Activated CD4-positive, alpha-beta T cell treated with anti-CD3 and anti-CD28 coated beads for 1 hour (primary cell): ENCODE data around the gene MIGA1.
"Not testable (repeated sequence)": the region's sequence is repeated elsewhere in the genome, so short reads cannot be mapped to it uniquely, and the experiment has no call there.

Source experiments
- DNase-seq: peaks from one replicate; pipeline ENCODE4 v3.0.0-alpha.2; 2020

Gene MIGA1

GRCh38 chr1:77803371-77803770 lies 23.9 kb downstream of the MIGA1 start:
- DNase-seq: no peak

- not testable (repeated sequence) for DNase-seq
These were observed 30.5 kb downstream of the MIGA1 start for GRCh38 chr1:77809787-77810462.

DNA sequence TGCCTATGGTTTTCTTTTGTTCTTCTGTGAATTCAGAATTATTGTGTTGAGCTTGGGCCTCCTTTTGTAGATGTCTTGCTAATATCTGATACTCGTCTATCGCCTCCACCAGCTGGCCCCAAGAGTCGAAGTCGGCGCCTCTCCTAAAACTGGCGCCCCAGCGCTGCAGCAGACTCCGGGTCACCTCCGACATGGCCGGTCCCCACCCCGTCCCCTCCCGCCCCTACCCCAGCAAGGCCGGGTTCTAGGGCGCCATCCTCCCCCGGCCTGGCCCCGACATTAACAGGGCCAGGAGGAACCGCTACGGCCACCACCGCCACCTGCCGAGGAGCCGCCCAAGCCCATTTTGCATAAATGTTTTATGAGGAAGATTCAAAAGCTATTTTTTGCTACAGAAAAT lies 32.1 kb downstream of the MIGA1 start:
- not testable (repeated sequence) for DNase-seq

DNA sequence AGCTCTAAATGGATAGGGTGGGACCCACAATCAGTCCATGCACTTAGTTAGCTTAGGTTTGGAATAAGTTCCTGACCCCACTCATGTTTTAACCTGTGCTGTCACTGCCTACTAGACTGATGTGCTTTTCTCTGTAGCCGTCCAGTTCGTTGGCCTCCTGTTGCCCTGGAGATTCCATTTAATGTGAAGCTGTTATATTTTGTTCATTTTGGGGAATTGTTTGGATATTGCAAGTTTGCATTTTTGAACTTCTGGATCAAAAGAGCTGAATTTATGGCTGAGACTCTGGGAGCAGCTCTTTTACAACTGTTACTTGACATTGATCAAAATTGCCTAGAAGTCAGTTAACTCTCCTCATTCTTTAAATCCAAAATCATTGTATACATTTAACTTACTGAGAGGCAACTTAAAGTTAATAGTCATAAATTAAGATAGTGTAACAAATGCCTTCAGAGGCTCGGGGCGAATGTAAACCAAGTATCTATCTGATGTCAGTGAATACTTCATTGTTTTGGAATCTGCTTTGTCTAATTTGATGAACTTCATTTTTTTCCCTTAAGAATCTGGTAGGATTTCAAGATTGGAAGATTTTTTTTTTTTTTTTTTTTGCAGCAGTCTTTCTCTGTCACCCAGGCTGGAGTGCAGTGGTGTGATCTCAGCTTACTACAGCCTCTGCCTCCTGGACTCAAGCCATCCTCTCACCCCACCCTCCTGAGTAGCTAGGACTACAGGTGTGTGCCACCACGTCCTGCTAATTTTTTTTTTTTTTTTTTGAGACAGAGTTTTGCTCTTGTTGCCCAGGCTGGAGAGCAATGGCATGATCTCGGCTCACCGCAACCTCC lies 38.1 kb downstream of the MIGA1 start:
- no peak for DNase-seq

- DNase-seq: no peak
These were observed 40.7 kb downstream of the MIGA1 start for GRCh38 chr1:77820121-77820520.

DNA sequence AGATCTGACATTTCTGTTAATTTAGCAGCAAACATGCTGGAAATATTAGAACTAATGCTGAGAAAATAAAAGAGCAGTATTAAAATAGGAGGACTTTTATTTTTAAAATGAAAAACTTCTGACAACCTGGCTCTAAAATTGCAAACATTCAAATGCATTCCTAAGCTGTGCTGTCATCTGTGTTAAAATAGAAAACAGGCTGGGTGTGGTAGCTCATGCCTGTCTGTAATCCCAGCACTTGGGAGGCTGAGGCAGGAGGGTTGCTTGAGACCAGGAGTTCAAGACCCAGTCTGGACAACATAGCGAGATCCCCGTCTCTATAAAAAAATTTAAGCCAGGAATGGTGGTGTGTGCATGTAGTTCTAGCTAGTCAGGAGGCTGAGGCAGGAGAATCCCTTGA lies 44.6 kb downstream of the MIGA1 start:
- no peak for DNase-seq

GRCh38 chr1:77824694-77825093 lies 45.2 kb downstream of the MIGA1 start:
- no peak for DNase-seq

DNA sequence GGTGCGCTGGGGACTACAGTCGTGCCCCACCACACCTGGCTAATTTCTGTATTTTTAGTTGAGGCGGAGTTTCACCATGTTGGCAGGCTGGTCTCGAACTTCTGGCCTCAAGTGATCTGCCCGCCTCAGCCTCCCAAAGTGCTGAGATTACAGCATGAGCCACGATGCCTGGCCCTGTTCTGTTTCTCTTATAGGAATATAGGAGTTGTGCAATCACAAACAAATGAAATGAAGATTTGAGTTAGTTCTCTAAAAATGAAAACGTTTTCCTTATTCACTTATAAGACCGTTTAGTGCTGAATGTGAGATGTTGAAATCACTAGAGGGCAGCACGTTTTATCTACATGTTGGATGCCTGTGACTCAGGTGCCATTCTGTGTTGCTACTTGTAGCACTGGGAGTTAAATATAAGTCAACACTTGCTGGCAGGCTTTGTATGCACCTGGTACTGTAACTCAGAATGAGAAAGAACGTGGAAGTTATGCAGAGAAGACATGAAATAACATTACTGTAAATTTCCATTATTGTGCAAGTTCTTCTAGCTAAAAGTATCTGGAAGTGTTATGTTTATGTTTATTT lies 45.8 kb downstream of the MIGA1 start:
- no peak for DNase-seq

DNA sequence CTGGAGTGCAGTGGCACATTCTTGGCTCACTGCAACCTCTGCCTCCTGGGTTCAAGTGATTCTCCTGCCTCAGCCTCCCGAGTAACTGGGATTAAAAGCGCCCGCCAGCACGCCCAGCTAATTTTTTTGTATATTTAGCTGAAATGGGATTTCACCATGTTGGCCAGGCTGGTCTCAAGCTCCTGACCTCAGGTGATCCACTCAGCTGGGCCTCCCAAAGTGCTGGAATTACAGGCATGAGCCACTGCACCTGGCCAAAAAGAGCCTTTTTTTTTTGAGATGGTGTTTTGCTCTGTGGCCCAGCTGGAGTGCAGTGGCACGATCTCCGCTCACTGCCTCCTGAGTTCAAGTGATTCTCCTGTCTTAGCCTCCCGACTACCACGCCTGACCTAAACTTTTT lies 47.4 kb downstream of the MIGA1 start:
- not testable (repeated sequence) for DNase-seq

DNA sequence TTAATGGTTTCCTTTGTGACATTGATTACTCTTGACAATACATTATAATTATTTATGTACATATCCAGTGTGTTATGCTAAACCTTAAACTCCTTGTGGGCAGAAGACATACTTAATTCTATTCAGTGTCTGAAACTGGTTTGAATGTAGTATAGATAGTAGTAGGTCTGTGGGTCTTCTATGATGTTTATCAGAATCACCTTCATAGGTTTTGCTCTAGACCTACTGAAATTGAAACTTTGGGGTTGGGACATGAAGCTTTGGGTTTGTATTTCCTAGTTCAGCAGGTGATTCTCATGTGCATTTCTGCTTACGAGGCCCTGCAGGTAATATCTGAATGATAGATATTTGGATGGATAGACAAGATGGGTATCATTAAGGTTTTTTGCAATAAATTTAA lies 48.6 kb downstream of the MIGA1 start:
- no peak for DNase-seq

DNA sequence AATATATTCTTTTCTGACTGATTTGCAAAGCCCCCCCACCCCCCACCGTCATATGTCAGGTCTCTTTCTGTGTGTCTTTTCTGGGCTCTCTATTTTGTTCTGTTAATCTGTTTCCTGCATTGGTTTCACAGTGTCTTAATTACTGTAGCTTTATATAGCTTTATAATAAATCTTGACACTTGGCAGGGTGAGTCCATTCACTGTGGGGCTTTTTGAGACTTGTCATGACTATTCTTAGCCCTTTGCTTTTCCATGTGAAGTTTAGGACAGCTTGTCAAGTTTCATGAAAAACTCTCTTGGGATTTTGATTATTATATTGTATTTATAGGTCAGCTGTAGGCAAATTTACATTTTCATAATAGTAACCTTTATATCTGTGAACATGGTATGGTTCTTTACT lies 50.4 kb downstream of the MIGA1 start:
- no peak for DNase-seq

DNA sequence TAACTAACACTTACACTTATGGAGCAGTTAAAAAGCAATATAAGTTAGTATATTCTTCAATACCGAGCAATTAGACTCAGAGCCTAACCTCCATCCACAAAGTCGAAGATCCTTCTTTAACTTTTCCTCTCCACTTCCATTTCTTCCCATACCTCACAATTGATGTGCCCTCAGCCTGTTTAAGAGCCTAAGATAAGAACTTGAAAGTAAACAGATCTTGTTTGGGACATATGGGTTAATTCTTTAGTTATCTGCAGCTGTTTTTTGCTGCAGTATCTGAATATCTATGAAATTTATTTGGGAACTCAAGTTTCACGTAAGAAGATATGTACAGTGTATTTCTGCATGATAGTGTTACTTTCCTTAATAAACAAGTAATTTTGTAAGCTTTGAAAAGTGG lies 51.5 kb downstream of the MIGA1 start:
- no peak for DNase-seq

DNA sequence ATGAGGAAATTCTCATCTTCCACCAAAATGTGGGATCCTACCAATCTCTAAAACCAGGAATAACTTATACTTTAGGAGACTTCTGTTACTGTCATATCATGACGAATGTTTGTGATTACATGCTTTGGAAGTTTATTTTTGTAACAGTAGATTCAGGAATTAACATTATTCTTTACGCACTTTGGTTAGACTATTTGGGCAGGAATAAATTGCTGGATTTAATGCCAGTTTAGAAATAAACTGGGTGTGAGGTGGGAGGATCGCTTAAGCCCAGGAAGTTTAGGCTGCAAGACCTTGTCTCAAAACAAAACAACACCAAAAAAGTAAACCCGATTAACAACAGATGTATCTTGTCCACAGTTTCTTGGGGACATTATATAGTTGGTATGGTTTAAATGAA lies 52.1 kb downstream of the MIGA1 start:
- DNase-seq: no peak

DNA sequence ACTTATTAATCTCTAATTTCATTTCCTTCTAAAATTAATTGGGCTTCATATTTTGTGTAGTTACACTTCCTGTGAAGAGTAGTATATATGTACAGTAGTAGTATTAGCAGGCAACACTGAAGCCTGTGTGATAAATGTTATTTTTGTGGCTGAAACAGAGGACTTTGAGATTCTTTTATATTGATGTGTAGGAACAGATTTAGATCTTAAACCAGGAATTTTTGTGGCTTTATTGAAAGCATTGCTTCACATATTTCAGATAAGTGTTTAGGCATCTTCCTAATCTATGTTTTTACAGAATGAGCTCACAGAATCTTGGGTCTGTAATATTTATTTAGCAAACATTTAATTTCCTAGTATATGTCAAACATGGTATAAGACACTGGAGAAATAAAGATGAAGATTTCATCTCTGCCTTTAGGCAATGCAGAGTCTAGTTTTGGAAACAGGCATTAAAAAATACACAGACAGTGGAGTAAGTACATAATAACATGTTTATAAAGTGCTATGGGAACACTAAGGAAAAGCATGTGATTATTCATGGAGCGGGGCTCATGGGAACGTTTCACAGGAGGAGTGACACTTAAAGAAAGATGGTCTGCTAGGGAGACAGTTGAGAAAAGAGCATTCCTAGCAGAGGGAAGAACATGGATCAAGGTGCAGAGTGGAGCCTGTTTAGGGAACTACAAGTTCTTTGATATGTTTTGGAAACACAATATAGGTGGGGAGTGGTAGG lies 52.7 kb downstream of the MIGA1 start:
- no peak for DNase-seq

DNA sequence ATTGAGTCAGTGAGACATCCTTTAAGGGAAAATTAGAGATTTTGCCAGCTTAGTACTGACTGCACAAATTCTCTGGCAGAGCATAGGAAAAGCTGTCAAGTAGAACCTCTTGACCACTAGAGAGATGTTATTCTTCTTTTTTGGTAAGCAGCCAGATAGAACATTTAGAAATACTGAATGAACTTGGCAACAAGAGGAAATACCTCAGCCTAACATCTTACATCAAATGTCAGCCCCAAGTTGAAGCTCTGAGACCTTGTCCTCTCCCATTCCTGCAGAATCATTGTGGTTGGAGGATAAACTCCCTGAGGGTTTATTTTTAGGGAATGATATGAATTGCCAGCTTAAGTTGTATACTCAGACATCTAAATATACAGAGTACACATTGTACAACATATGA lies 53.5 kb downstream of the MIGA1 start:
- DNase-seq: no peak

DNA sequence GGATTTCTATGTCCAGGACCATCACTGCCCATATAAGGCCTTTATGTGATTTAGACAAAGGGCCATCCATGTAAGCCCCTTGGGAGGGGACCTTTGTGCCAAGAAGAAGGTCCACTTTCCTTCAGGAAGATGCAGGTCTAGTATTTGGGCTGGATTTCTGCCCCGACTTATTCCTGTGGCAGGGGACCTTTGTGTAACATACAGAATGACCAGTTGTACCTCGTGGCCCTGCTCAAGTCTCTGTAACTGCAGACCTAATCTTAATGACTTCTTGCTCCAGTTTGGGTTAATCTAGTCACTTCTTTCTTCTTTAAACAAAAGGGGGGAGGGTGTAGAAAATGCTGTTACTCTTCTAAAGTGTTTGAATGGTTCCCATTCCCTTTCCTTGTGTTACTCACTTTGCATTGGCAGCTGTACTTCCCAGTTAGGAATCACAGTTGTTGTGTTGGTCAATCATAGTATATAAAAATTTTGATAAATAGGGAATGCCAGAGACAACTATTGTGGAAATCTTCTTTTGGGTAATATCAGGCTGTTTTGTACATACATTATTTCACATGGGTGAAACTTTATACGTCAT lies 54.2 kb downstream of the MIGA1 start:
- DNase-seq: no peak

DNA sequence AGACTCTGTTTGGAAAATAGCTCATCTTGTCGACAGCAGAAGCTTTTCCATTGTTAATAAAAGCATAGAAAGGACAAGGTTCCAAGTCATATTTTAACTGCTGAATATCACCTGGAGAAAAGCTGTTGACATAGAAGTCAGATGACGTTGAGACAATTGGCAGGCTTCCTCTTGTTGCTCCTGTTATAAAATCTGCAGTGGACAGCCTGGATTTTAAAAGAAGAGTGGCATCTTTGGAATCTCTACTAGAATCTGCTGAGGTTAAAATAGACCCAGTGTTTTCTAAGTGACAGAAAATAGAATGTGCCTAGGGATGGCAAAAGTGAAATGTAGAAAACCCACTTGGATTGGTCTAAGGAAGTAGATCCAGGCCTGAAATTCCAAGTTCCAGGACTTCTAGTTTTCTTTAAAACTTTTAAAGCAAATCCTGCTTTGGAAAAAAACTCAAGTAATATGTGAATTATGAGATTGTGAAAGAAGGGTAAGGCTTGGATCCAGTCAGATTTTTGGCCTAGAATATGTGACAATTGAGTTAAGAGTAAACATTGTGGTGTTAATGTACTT lies 55.4 kb downstream of the MIGA1 start:
- DNase-seq: no peak

- DNase-seq: no peak
These were observed 62.1 kb downstream of the MIGA1 start for GRCh38 chr1:77841574-77841973.

- no peak for DNase-seq
These were observed 66.5 kb downstream of the MIGA1 start for GRCh38 chr1:77845951-77846350.

DNA sequence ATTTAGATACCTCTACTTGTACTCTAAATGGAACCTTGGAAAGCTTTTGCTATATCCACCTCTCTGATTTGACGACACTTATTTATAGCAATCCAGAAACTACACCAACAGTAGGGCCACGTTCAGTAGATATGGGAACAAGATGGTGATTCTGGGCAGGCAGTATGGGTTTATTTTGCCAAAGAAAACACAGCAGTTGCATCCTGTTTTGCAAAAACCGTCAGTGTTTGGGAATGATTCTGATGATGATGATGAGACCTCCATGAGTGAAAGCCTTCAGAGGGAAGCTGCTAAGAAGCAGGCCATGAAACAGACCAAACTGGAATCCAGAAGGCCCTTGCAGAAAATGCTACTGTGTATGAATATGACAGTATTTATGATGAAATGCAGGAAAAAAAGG lies 67.5 kb downstream of the MIGA1 start:
- DNase-seq: no peak

DNA sequence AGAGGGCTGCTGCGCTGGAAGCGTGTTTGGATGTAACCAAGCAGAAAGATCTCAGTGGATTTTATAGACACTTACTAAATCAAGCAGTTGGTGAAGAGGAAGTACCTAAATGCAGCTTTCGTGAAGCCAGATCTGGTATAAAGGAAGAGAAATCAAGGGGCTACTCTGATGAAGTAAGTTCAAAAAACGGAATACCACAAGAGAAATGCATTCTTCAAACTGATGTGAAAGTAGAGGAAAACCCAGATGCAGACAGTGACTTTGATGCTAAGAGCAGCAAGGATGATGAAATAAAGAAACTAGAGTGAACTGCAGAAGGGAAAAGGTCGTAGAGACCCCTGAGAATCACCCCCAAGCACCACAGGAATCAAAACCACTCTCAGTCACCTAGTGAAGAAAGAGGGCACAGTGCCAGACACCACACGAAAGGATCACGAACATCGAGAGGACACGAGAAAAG lies 68.2 kb downstream of the MIGA1 start:
- DNase-seq: no peak

DNA sequence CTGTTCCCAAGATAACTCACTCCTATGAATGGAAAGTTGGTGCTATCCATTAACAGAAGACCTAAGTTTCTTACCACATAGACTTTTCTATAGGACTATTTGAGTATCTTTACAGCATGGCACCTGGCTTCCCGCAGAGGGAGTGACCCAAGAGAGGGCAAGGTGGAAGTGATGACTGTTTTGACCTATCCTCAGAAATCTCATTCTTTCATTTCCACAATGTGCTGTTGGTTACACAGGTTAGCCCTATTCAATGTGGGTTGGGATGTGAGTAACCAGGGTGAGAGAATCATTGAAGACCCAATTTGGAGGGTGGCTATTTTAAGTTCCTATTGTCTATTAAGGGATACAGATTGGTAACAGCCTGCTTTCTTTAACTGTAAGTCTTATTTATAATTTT lies 70.6 kb downstream of the MIGA1 start:
- DNase-seq: no peak

GRCh38 chr1:77857552-77857951 lies 78.1 kb downstream of the MIGA1 start:
- no peak for DNase-seq
